GM20431 (cell line): ENCODE measurements around the gene AKAP11.
"Not testable (repeated sequence)": the region's sequence is repeated elsewhere in the genome, so short reads cannot be mapped to it uniquely, and the experiment has no call there.

ENCODE experiments used
- in situ Hi-C: fragments of 300-500 bp; cut with MseI, MboI; formaldehyde crosslinking; loops from one replicate; pipeline ENCODE4 v1.15.0; 2020; ENCODE audit warnings: low sequenced_read_pairs; ENCODE audit not compliant: unreplicated experiment

The AKAP11 gene, protein sequence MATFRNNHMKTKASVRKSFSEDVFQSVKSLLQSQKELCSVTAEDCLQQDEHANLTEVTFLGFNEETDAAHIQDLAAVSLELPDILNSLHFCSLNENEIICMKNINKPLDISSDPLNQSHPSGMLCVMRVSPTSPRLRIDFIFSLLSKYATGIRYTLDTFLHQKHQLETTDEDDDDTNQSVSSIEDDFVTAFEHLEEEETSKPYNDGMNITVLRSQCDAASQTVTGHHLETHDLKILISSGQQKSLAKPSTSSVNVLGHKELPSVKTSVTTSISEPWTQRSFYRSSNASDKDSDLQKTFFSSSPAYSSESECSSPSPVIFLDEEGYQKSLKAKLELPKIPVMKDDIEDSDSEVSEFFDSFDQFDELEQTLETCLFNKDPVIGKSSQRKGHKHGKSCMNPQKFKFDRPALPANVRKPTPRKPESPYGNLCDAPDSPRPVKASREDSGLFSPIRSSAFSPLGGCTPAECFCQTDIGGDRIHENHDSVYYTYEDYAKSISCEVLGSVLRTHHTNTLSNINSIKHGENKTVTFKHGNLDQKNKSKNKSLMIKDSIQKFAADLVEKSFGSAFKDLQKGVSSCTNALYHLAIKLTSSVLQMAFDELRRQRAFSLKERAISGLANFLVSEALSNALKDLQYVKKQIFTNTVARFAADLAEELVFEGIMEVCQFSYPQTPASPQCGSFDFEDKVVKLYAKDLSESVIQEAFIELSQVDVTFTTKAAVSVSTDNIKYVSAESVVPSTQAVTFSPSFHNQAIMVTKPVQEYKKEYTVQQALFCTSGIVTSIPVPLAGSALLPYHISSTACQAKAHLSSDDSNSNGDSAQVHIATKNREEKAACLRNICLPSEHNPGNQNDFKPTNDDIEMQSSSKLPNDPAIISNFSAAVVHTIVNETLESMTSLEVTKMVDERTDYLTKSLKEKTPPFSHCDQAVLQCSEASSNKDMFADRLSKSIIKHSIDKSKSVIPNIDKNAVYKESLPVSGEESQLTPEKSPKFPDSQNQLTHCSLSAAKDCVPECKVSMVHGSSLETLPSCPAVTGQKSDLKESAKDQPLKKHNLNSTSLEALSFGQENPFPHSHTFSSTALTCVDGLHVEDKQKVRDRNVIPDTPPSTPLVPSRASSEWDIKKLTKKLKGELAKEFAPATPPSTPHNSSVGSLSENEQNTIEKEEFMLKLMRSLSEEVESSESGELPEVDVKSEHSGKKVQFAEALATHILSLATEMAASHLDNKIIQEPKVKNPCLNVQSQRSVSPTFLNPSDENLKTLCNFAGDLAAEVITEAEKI (N-terminal part only)

DNA sequence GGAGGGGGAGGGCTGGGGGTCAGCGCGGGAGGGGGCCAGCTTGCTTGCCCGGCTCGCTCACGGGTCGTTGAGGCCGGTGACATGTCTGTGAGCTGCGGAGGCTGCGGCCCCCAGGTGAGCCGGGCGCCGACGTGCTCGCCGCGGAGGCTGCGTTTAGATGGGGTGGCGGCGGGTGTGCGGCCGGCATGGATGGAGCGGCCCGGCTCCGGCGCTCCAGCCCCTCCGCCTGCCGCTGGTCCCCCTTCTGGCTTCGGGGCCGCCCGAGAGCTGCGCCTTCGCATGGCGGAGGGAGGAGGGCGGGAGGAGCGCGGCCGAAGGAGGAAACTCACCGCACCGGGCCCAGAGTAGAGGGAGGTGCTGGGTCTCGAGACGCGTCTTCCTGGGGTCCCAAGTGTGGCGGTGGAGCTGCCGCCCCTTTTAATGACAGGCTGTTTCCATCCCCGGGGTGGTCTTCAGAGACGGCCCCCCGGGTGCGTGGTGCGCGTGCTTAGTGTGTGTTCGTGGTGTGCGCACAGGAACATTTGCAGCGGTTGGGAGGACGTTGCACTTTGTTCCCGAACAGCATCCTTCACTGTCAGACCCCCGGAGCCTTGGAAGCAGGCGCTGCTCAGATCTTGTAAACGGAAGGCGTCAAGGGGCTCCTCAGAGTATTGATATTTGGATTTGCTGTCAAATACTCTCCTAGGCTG lies at the start of gene AKAP11:
Gene AKAP11, plus strand, starts transcription at position 38 of the 689 bp plus-strand sequence. CDS start 14,197 bp downstream, outside the sequence.
- in situ Hi-C loops: no loop called here

DNA sequence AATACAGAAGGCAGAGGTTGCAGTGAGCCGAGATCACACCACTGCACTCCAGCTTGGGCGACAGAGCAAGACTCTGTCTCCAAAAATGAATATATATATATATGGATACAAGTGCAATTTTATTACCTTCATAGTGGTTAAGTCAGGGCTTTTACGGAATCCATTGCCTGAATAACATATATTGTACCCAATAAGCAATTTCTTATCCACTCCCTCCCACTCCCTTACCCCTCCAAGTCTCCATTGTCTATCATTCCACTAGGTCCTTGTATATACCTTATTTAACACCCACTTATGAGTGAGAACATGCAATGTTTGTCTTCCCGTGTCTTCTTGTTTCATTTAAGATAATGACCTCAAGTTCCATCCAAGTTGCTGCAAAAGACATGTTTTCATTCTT lies 48.3 kb upstream of the AKAP11 start:
- in situ Hi-C loops: no loop called here

- in situ Hi-C loops: no loop called here
These were observed 46.9 kb upstream of the AKAP11 start for GRCh38 chr13:42225051-42225450.

DNA sequence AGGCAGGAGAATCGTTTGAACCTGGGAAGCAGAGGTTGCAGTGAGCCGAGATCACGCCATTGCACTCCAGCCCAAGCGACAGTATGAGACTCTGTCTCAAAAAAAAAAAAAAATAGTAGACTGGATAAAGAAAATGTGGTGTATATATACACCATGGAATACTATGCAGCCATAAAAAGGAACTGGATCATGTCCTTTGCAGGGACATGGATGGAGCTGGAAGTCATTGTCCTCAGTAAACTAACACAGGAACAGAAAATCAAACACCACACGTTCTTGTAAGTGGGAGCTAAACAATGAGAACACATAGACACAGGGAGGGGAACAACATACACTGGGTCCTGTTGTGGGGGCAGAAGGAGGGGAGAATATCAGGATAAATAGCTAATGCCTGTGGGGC lies 45.2 kb upstream of the AKAP11 start:
- in situ Hi-C loops: not testable (repeated sequence)

DNA sequence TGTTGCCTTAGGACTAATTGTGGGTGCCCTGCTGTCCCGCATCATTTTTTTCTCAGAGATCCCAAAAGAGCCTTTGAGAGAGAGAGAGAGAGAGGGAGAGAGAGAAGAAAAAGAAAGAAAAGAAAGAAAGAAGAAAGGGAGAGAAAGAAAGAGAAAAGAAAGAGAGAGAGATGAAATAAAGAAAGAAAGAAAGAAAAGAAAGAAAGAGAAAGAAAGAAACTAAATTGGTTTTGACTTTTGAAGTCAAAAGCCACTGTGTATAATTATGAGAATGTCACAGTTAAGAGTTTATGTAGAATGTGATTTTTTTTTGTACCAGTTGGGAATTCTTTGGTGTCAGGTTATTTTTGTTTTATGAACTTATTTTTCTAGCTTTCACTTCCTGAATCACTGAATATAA lies 43.4 kb upstream of the AKAP11 start:
- in situ Hi-C loops: no loop called here

DNA sequence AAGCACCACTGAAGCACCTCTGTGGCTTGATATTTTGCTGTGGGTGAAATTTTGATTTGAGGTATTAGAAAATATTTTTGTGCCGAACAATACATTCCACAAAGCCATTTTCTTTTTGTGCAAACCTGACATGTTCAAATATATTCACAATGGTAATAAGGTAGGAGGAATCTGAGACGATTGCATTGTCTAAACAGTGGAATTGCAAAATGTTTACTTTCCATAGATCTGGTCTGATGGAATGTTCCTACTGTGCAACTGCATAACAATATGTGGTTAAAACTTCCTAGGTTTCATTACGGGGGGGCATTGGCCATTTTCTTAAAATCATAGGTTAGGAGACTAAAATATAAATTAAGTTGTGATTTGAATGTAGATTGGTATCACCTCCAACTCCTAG lies 42.7 kb upstream of the AKAP11 start:
- in situ Hi-C loops: no loop called here

DNA sequence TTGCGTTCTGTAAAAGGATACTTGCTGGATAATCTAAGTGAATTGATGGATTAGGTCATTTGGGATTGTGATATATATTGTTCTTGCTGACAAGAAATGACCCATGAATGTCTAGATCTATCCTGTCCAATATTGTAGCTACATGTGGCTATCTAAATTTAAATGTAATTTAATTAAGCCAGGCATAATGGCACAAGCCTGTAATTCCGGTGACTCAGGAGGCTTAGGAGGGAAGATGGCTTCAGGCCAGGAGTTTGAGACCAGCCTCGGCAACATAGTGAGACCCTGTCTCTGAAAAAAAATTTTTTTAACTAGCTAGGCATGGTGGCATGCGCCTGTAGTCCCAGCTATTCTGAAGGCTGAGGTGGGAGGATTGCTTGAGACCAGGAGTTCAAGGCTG lies 39.3 kb upstream of the AKAP11 start:
- in situ Hi-C loops: no loop called here

DNA sequence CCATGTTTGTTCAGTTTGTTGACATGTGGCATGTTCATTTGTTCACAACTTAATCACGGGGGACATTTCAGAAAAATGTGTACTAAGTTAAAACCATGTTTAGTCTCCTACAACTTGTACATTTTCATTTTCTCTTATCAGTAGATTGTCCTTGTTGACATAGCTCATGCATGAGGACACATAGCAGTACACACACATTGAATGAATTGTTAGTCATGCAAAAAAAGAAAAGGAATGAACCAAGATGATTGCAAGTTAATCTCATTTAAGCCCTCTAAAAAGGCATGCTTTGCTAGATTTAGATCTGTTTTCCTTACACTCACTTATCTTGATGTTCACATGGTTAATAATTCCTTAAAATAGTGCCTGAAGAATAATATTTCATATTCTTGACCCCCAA lies 38.2 kb upstream of the AKAP11 start:
- in situ Hi-C loops: no loop called here

- in situ Hi-C loops: no loop called here
These were observed 32.8 kb upstream of the AKAP11 start for GRCh38 chr13:42239161-42239560.

- in situ Hi-C loops: no loop called here
These were observed 32.3 kb upstream of the AKAP11 start for GRCh38 chr13:42239644-42240043.

DNA sequence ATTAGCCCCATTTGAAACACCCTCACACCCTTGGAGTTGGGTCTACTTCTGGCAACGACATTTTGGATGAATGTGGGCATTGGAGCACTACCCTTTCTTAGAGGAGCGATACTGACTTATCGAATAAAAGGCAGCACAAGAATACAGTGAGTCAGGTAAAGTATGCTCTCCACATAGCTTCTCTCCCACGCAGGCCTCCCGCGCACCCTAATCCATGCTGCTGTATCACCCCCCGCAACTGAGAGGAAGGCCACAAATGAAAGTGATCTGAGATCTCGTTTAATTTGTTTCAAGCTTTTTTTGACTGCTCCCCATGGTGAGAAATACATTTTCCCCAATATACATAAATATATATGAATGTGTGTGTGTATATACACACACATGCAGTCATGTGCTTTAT lies 25.4 kb upstream of the AKAP11 start:
- in situ Hi-C loops: no loop called here

DNA sequence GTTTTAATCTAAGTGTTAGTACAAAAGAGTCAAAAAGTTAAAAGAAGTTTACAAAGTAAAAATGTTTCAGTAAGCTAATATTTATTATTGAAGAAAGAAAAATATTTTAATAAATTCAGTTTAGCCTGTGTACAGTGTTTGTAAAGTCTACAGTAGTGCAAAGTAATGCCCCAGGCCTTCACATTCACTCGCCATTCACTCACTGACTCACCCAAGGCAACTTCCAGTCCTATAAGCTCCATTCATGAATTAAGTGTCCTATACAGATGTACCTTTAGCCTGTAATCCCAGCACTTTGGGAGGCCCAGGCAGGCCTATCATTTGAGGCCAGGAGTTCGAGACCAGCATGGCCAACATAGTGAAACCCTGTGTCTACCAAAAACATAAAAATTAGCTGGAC lies 24.1 kb upstream of the AKAP11 start:
- in situ Hi-C loops: no loop called here

DNA sequence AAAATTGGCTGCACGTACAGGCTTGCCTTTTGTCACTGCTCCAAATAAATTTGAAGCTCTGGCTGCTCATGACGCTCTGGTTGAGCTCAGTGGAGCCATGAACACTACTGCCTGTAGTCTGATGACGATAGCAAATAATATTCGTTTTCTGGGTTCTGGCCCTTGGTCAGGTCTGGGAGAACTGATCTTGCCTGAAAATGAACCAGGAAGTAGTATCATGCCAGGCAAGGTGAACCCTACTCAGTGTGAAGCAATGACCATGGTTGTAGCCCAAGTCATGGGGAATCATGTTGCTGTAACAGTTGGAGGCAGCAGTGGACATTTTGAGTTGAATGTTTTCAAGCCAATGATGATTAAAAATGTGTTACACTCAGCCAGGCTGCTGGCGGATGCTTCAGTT lies 16.1 kb upstream of the AKAP11 start:
- in situ Hi-C loops: no loop called here

DNA sequence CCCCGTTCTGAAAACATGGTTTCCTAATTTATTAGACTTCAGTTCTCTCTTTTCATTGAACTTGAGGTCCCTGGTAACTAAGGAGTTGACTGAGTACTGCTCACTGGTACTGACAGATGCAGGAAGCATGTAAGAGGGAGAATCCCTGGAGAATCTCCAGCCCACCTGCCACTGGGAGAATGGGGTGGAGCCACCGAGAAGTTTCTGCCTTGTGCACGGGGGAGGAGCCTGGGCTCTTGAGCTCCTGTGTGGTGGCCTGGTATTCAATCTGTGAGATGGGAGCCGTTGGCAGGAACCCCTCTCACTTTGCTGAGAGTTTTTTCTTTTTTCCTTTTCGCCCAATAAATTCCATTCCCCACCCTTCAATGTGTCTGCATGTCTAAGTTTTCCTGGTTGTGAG lies 13.2 kb upstream of the AKAP11 start:
- in situ Hi-C loops: no loop called here

DNA sequence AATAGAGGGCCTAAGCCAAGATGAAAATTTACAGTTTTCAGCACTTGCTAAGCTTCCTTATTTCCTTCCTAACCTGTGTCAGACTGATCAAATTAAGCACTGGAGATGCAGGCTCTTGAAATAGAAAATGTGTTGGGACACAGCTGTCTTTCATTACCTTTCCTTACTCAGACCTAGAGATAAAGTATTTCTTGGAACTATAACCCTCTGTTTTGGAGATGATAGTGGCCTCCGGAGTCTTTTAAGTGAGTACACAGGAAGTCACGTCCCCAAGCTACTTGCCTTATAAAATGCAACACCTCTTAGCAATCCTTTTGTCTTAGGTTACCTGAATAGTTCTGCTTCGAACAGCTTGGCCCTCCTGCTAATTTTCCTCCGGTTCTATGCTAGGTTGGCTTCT lies 12.4 kb upstream of the AKAP11 start:
- in situ Hi-C loops: no loop called here

GRCh38 chr13:42260903-42261654 lies 10.9 kb upstream of the AKAP11 start:
- in situ Hi-C loops: no loop called here

GRCh38 chr13:42266473-42266872 lies 5.5 kb upstream of the AKAP11 start:
- in situ Hi-C loops: no loop called here

- in situ Hi-C loops: no loop called here
These were observed 1.6 kb upstream of the AKAP11 start for GRCh38 chr13:42270160-42270856.

DNA sequence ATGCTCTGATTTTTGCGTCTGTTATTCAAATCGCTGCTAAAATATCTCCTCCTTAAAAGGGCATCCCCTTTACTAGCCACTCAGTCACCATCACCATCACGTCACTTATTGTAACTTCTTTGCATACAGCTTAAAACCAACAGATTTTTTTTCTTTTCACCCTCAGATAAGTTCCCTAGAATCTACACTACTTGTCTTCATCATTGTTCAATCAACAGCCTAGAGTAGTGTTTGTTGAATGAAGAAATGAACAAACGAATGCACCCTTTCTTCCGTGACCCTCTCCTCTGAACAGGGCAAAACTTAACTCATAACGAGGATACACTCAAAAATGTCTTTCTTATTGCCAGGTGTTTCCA lies 1.1 kb upstream of the AKAP11 start:
- in situ Hi-C loops: no loop called here
